HEK293 (cell line): ENCODE measurements around the gene S100A3.

Experiments used
- REPIN1 ChIP-seq: fragments of 450-650 bp; formaldehyde crosslinking; IDR thresholded peaks from 2 replicates; pipeline ENCODE4 v1.5.1; 2017; ENCODE audit warnings: missing biosample characterization, missing genetic modification characterization, low read depth
- TCF7L2 ChIP-seq: IDR thresholded peaks from 2 replicates; pipeline ENCODE4 v1.6.1; 2011; ENCODE audit warnings: low read depth, mild to moderate bottlenecking, inconsistent platforms, low read length, moderate library complexity, borderline replicate concordance
- ZNF133 ChIP-seq: fragments of 450-650 bp; formaldehyde crosslinking; IDR thresholded peaks from 2 replicates; pipeline ENCODE4 v1.5.1; 2016; ENCODE audit warnings: missing biosample characterization, missing genetic modification characterization
- ZNF266 ChIP-seq: fragments of 450-650 bp; formaldehyde crosslinking; IDR thresholded peaks from 2 replicates; pipeline ENCODE4 v1.5.1; 2016; ENCODE audit warnings: missing biosample characterization, missing genetic modification characterization, low read depth
- ZNF341 ChIP-seq: fragments of 450-650 bp; formaldehyde crosslinking; IDR thresholded peaks from 2 replicates; pipeline ENCODE4; 2016; ENCODE audit warnings: low read depth, missing biosample characterization, missing genetic modification characterization
- TF ChIP-seq, protein P1 (sequence below): fragments of 450-650 bp; formaldehyde crosslinking; IDR thresholded peaks from 2 replicates; pipeline ENCODE4 v1.5.1; 2016; ENCODE audit warnings: missing biosample characterization, missing genetic modification characterization
- TF ChIP-seq, protein P2 (sequence below): fragments of 450-650 bp; formaldehyde crosslinking; IDR thresholded peaks from 2 replicates; pipeline ENCODE4 v1.5.1; 2016; ENCODE audit warnings: missing biosample characterization, missing genetic modification characterization
- TF ChIP-seq, protein P3 (sequence below): fragments of 450-650 bp; formaldehyde crosslinking; conservative IDR thresholded peaks from 2 replicates; pipeline ENCODE4 v1.5.1; 2016; ENCODE audit warnings: low read depth, missing biosample characterization, missing genetic modification characterization
- TF ChIP-seq, protein P4 (sequence below): sonication (generic); formaldehyde crosslinking; IDR thresholded peaks from 2 replicates; pipeline ENCODE4 v1.8.1; 2022; ENCODE audit warnings: mild to moderate bottlenecking, moderate library complexity, missing genetic modification reagents
- TF ChIP-seq, protein P5 (sequence below): fragments of 450-650 bp; formaldehyde crosslinking; IDR thresholded peaks from 2 replicates; pipeline ENCODE4 v1.5.1; 2016; ENCODE audit warnings: missing biosample characterization, missing genetic modification characterization

DNA sequence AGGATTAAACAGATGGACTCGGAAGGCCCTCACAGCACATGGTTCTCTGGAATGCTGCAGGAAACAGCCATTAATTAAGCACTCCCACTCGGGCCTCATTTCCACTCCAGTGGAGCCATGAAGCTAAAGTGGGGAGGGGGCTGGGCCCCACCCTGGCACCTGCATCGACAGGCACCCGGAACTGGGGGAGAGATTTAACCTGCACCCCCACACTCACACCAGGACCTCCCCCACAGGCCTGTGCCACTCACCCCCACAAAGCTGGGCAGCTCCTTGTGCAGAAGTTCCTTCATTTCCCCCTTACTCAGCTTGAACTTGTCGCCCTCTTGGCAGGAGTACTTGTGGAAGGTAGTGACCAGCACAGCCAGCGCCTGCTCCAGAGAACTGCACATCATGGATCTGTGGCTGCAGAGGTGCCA, 14.4 kb upstream of the S100A3 start:
- TF ChIP-seq, protein P1, sequence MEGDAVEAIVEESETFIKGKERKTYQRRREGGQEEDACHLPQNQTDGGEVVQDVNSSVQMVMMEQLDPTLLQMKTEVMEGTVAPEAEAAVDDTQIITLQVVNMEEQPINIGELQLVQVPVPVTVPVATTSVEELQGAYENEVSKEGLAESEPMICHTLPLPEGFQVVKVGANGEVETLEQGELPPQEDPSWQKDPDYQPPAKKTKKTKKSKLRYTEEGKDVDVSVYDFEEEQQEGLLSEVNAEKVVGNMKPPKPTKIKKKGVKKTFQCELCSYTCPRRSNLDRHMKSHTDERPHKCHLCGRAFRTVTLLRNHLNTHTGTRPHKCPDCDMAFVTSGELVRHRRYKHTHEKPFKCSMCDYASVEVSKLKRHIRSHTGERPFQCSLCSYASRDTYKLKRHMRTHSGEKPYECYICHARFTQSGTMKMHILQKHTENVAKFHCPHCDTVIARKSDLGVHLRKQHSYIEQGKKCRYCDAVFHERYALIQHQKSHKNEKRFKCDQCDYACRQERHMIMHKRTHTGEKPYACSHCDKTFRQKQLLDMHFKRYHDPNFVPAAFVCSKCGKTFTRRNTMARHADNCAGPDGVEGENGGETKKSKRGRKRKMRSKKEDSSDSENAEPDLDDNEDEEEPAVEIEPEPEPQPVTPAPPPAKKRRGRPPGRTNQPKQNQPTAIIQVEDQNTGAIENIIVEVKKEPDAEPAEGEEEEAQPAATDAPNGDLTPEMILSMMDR (tag by site-specific recombination) = no peak
- TF ChIP-seq REPIN1 (tag by site-specific recombination) (no peak), TCF7L2 (no peak), ZNF341 (tag by site-specific recombination) (no peak), ZNF133 (tag by site-specific recombination) (no peak), ZNF266 (no peak)
- TF ChIP-seq, protein P2, sequence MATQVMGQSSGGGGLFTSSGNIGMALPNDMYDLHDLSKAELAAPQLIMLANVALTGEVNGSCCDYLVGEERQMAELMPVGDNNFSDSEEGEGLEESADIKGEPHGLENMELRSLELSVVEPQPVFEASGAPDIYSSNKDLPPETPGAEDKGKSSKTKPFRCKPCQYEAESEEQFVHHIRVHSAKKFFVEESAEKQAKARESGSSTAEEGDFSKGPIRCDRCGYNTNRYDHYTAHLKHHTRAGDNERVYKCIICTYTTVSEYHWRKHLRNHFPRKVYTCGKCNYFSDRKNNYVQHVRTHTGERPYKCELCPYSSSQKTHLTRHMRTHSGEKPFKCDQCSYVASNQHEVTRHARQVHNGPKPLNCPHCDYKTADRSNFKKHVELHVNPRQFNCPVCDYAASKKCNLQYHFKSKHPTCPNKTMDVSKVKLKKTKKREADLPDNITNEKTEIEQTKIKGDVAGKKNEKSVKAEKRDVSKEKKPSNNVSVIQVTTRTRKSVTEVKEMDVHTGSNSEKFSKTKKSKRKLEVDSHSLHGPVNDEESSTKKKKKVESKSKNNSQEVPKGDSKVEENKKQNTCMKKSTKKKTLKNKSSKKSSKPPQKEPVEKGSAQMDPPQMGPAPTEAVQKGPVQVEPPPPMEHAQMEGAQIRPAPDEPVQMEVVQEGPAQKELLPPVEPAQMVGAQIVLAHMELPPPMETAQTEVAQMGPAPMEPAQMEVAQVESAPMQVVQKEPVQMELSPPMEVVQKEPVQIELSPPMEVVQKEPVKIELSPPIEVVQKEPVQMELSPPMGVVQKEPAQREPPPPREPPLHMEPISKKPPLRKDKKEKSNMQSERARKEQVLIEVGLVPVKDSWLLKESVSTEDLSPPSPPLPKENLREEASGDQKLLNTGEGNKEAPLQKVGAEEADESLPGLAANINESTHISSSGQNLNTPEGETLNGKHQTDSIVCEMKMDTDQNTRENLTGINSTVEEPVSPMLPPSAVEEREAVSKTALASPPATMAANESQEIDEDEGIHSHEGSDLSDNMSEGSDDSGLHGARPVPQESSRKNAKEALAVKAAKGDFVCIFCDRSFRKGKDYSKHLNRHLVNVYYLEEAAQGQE (tag by site-specific recombination) = no peak
- TF ChIP-seq, protein P3, sequence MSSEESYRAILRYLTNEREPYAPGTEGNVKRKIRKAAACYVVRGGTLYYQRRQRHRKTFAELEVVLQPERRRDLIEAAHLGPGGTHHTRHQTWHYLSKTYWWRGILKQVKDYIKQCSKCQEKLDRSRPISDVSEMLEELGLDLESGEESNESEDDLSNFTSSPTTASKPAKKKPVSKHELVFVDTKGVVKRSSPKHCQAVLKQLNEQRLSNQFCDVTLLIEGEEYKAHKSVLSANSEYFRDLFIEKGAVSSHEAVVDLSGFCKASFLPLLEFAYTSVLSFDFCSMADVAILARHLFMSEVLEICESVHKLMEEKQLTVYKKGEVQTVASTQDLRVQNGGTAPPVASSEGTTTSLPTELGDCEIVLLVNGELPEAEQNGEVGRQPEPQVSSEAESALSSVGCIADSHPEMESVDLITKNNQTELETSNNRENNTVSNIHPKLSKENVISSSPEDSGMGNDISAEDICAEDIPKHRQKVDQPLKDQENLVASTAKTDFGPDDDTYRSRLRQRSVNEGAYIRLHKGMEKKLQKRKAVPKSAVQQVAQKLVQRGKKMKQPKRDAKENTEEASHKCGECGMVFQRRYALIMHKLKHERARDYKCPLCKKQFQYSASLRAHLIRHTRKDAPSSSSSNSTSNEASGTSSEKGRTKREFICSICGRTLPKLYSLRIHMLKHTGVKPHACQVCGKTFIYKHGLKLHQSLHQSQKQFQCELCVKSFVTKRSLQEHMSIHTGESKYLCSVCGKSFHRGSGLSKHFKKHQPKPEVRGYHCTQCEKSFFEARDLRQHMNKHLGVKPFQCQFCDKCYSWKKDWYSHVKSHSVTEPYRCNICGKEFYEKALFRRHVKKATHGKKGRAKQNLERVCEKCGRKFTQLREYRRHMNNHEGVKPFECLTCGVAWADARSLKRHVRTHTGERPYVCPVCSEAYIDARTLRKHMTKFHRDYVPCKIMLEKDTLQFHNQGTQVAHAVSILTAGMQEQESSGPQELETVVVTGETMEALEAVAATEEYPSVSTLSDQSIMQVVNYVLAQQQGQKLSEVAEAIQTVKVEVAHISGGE (tag by site-specific recombination) = no peak
- TF ChIP-seq, protein P4, sequence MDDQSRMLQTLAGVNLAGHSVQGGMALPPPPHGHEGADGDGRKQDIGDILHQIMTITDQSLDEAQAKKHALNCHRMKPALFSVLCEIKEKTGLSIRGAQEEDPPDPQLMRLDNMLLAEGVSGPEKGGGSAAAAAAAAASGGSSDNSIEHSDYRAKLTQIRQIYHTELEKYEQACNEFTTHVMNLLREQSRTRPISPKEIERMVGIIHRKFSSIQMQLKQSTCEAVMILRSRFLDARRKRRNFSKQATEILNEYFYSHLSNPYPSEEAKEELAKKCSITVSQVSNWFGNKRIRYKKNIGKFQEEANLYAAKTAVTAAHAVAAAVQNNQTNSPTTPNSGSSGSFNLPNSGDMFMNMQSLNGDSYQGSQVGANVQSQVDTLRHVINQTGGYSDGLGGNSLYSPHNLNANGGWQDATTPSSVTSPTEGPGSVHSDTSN (CRISPR knock-in tag) = no peak
- TF ChIP-seq, protein P5, sequence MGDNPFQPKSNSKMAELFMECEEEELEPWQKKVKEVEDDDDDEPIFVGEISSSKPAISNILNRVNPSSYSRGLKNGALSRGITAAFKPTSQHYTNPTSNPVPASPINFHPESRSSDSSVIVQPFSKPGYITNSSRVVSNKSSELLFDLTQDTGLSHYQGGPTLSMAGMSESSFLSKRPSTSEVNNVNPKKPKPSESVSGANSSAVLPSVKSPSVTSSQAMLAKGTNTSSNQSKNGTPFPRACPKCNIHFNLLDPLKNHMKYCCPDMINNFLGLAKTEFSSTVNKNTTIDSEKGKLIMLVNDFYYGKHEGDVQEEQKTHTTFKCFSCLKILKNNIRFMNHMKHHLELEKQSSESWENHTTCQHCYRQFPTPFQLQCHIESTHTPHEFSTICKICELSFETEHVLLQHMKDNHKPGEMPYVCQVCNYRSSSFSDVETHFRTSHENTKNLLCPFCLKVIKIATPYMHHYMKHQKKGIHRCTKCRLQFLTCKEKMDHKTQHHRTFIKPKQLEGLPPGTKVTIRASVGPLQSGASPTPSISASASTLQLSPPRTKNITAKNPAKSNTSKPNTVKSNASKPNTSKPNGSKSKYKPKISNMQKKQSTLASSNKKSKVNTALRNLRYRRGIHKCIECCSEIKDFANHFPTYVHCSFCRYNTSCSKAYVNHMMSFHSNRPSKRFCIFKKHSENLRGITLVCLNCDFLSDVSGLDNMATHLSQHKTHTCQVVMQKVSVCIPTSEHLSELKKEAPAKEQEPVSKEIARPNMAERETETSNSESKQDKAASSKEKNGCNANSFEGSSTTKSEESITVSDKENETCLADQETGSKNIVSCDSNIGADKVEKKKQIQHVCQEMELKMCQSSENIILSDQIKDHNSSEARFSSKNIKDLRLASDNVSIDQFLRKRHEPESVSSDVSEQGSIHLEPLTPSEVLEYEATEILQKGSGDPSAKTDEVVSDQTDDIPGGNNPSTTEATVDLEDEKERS (tag by site-specific recombination) = no peak
